Muscle of arm (tissue), 12 donors: ENCODE measurements around the gene PRDX5. TPM values are rescaled to one million over a fixed set of nuclear protein-coding genes. Genes with fewer than 3 reads are reported as not detected.

Experiments
- DNase-seq: peaks from one replicate; pipeline ENCODE4 v3.0.0-alpha.2; 2013
- polyA plus RNA-seq, 12 donors: library from polyadenylated mRNA; unstranded; fragments of 120-200 nt; gene quantifications; one replicate each; pipeline ENCODE4 v1.2.1, GENCODE V29; 2013; ENCODE audit not compliant: insufficient read length in 12 of 12

The PRDX5 gene
- polyA plus RNA-seq, 12 donors = 107 to 165 (median 124) TPM; not detected in 1

DNA sequence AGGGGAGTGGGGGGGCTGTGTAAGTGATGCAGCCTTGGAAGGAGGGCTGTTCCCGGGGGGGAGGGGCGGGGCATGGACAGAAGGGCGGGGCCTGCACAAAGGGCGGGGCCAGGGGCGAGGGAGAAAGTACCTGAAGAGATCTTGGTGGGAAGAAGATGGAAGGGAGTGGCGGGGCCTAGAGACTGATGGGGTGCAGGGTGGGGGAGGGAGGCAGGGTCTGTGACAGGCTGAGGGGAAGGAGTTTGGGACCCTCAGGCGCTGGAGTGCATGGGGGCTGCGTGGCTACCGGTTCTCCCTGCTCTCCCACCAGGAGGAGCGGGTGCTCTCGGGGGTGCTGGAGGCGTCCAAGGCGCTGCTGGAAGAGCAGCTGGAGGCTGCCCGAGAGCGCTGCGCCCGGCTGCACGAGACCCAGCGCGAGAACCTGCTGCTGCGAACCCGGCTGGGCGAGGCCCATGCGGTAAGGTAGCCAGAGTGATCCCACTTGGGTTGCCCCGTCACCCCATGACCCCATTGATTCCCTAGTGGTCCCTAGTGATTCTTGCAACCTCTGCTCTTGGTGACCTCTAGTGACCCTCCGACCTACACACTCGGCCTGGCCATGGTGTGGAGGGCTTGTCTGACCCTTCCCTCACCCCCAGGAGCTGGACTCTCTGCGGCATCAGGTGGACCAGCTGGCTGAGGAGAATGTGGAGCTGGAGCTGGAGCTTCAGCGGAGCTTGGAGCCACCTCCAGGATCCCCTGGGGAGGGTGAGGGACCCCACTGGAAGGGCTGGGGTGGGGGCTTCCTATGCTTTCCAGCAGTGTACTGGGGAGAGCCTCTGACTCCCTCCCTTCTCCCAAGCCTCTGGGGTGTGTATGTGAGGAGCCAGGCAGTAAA lies 25.2 kb downstream of the PRDX5 start:
- no peak for DNase-seq

GRCh38 chr11:64343767-64344559 lies 26.0 kb downstream of the PRDX5 start:
- DNase-seq = no peak

GRCh38 chr11:64344787-64345186 lies 26.9 kb downstream of the PRDX5 start:
- DNase-seq = no peak

DNA sequence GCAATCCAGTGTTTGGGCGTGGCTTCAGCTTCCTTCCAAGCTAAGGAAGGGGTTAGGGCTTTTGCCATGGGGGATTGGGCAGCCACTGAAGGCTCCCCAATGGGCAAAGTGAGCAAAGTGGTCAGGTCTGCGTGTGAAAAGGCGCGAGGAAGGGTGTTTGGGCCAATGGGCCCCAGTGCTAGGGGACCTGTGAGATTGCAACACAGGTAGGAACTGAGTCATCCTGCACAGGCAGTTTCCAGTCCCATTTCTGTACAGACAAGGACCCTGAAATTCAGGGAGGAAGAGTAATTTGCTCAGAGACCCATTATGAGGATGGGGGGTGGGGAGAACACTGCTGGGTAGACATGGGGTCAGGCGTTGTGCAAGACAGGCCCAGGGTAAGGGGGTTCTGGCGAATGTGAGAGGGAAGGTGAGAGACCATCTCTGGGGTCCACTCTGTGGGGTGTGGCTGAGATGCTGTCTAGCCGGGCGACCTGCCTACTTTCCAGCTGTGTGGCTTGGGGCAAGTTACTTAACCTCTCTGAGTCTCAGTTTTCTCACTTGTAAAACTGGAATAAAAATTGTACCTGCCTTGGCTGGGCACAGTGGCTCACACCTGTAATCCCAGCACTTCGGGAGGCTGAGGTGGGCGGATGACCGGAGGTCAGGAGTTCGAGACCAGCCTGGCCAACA lies 29.4 kb downstream of the PRDX5 start:
- no peak for DNase-seq

DNA sequence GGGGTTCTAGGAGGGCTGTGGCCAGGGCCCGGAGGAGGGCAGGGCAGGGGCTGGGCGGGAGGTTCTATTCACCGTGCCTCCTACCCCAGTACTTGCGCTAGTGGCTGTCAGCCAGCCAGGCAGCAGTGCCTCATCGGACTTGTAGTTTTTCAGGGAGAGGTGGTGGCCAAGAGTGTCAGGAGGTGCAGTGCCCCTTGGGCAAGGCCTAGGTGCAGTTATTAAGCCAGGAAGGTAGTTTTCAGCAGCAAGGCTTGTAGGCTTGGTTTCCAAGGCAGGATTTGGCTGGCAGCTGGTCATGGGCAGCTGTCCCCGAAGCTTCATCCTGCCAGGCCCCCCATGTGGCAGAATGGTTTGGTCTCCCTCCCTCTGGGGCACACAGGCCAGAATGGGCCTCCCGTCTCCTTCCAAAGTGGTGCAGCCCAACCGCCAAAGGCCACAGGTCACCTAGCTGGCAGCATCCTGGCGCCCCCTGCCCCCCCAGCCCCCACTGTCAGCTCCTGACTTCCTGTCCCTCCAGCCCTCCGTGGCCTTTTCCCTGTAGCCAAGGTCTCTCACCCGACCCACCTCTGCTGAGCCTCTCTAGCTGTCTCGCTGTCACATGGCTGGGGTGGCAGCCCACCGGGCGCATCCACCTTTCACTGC lies 30.6 kb downstream of the PRDX5 start:
- DNase-seq = no peak

- DNase-seq = no peak
These were observed 31.1 kb downstream of the PRDX5 start for GRCh38 chr11:64349025-64349387.

DNA sequence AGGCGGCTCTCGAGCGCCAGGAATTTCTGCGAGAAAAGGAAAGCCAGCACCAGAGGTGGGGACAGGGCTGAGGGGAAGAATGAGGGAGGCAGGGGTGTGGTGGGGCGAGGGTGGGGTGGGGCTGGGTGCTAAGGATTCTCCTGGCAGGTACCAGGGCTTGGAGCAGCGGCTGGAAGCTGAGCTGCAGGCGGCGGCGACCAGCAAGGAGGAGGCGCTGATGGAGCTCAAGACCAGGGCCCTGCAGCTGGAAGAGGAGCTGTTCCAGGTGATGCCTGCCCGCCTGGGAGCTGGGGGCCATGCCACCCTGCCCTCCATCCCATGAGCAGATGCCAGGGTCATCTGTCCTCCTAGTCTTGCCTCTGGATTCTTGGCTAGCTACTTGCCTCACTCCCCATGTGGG lies 31.5 kb downstream of the PRDX5 start:
- no peak for DNase-seq

- DNase-seq = no peak
These were observed 33.3 kb downstream of the PRDX5 start for GRCh38 chr11:64351136-64351631.

- no peak for DNase-seq
These were observed 34.4 kb downstream of the PRDX5 start for GRCh38 chr11:64352099-64352994.

DNA sequence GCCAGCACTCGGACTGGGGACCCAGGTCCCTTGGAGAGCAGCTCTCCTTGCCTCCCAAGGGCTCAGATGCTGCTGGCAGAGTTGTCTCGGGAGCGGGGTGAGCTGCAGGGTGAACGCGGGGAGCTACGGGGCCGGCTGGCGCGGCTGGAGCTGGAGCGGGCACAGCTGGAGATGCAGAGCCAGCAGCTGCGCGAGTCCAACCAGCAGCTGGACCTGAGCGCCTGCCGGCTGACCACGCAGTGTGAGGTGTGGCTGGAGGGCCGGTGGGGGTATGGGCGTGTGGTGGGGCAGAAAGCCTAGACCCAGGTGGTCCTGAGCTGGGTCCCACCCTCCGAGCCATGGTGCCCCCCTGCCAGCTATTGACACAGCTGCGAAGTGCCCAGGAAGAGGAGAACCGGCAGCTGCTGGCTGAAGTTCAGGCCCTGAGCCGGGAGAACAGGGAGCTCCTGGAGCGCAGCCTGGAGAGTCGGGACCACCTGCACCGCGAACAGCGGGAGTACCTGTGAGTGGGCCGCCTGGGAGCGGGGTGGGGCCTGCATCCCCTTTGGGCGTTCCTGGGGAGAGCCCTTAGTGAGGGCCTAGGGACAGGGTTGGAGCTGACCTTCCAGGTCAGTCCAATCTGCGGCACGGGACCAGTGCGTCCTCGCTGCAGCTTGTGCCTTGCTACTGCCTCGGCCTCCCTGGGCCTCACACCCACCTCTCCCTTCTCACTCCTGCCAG lies 35.2 kb downstream of the PRDX5 start:
- DNase-seq = no peak

DNA sequence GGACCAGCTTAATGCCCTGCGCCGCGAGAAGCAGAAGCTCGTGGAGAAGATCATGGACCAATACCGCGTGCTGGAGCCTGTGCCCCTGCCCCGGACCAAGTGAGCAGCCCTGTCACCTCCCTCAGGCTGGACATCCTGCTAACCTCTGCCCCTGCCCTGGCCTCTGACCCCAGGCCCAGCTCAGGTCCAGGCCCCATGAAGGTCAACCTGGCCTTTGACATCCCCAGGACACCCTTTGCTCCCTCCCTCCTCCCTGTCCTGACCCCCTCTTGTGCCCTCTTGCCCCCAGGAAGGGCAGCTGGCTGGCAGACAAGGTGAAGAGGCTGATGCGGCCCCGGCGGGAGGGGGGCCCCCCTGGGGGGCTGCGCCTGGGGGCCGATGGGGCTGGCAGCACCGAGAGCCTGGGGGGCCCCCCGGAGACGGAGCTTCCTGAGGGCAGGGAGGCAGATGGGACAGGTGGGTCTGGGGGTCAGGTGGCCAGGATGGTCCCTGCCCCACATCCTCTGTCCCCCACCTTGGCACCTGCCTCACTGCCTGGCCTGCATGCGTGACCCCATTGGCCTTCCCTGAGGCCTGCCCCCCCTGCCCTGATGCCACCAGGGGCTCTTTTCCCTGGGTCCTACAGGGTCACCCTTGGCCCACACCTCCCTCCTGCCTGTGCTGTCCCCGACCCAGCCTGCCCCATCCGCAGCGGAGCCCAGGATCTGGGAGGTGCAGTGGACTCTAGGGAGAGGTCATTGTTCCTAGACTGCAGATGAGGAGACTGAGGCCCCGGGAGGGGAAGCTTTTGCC lies 36.0 kb downstream of the PRDX5 start:
- DNase-seq = no peak

DNA sequence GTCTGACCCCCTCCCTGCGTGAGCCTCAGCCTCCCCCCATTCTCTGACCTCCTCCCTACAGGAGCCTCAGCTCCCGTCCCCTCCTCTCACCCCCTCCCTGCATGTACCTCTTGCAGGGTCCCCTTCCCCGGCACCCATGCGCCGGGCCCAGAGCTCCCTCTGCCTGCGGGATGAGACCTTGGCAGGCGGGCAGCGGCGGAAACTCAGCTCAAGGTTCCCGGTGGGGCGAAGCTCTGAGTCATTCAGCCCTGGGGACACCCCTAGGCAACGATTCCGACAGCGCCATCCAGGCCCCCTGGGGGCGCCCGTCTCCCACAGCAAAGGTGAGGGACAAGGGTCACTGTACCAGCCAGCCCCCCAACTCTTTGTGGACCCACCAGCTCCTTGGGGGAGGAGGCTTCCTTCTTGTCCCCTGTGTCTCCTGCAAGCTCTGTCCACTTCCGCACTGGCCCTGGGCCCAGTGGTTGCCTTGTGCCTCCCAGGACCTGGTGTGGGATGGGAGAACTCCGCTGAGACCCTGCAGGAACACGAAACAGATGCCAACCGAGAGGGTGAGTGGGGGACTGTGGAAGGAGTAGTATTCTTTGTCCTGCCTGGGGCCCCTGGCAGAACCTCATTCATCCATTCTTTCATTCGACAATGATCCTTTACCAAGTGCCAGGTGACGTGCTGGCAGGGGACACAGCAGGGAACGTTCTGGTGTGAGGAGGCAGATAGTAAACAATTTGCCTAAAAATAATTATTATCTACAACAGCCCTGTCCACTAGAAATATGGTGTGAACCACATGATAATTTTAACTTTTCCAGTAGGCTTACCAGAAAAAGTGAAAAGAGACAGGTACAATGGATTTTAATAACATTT lies 37.4 kb downstream of the PRDX5 start:
- DNase-seq = no peak

- DNase-seq = no peak
These were observed 38.8 kb downstream of the PRDX5 start for GRCh38 chr11:64356498-64357411.

DNA sequence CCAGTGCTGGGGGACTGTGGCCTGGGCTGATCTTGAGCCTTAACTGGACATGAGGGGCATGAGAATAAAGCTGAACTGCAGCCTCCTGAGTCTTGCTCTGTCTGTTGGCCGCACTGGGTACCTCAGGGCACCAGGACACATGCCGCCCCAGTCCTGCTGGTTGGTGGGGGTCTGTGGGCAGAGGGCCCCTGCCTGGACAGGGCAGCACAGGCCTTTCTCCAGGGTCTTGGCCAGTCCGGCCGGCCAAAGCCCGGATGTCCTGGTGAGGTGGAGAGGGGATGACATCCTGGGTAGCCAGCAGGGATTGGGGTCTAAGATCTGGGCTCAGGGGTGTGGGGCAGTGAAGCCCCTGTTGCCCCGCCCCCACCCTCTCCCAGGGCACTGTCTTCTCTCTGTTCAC lies 39.5 kb downstream of the PRDX5 start:
- DNase-seq = no peak

DNA sequence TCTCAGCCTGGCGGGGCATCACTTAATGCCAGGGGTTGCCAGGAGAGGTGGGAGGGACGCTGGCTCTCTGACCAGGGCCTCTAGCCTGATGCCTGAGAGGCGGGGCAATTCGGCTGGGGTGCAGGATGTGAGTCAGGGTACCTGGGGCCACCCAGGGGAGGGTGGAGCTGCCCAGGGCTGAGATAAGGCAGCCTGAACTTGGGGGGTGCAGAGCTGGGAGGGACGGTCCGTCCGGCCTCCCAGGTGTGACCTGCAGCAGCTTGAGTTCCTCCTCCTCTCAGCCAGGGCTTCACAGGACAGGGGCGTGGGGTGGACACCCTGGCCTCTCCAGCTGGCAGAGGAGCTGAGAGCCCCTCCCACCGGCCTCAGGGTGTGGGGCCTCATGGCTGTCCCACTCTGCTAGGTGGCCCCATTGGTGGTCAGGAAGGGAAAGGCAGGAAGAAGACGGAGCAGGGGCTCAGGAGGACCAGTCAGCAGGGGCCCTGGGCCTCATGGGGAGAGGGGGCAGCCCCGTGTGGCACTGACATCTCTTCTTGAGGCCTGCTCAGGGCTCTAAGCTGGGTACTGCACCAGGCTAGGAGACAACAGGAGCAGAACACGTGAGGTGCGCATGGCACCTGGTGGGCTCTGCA lies 40.1 kb downstream of the PRDX5 start:
- no peak for DNase-seq

- no peak for DNase-seq
These were observed 40.6 kb downstream of the PRDX5 start for GRCh38 chr11:64358536-64358906.
